Measurements from ENCODE around the gene GALNT1. TPM values are rescaled to one million over a fixed set of nuclear protein-coding genes. Genes with fewer than 3 reads are reported as not detected.
A peak's percentile ranks its signal among the peaks of the same experiment; 100 is the strongest.

GALNT1 gene
- total RNA-seq, 1 donor from 2014 or later = 77.4 TPM

GRCh38 chr18:35671966-35672603, 90.5 kb downstream of the GALNT1 start:
- Histone ChIP-seq H3K4me3 (ENCODE audit: low read depth, low read length) (no peak overlapping the region), H3K27me3 (ENCODE audit: control insufficient read depth, insufficient read depth, low read length) (no peaks in the 10 kb centered on the region), H3K36me3 (ENCODE audit: control insufficient read depth, insufficient read depth, low read length) (peaks cover under 1% of the 10 kb centered on the region)
- no peak for TF ChIP-seq CTCF (IDR thresholded peaks at IDR 0.05; ENCODE audit: insufficient read depth, low read length, severe bottlenecking)
- no peak for FAIRE-seq
- DNase-seq (ENCODE audit: low read depth) = peak; percentile 14

GRCh38 chr18:35672897-35673296, 91.4 kb downstream of the GALNT1 start:
- no peaks in the 10 kb centered on the region for H3K36me3 ChIP-seq (ENCODE audit: control insufficient read depth, insufficient read depth, low read length)
- DNase-seq (ENCODE audit: low read depth) = peak; percentile 87
- no peak for TF ChIP-seq CTCF (IDR thresholded peaks at IDR 0.05; ENCODE audit: insufficient read depth, low read length, severe bottlenecking)
- H3K4me3 ChIP-seq (ENCODE audit: low read depth, low read length) = no peak overlapping the region
- no peaks in the 10 kb centered on the region for H3K27me3 ChIP-seq (ENCODE audit: control insufficient read depth, insufficient read depth, low read length)
- no peak for FAIRE-seq

GRCh38 chr18:35673682-35674081, 92.1 kb downstream of the GALNT1 start:
- no peak for TF ChIP-seq CTCF (IDR thresholded peaks at IDR 0.05; ENCODE audit: insufficient read depth, low read length, severe bottlenecking)

GRCh38 chr18:35680139-35680551, 98.6 kb downstream of the GALNT1 start:
- FAIRE-seq (no peak), DNase-seq (ENCODE audit: low read depth) (no peak)
- no peak overlapping the region for H3K4me3 ChIP-seq (ENCODE audit: low read depth, low read length)
- no peak for TF ChIP-seq CTCF (IDR thresholded peaks at IDR 0.05; ENCODE audit: insufficient read depth, low read length, severe bottlenecking)
- H3K27me3 ChIP-seq (ENCODE audit: control insufficient read depth, insufficient read depth, low read length) = no peaks in the 10 kb centered on the region
- H3K36me3 ChIP-seq (ENCODE audit: control insufficient read depth, insufficient read depth, low read length) = peaks cover 2% of the 10 kb centered on the region

More at GRCh38 chr18:35673682-35674081, 92.1 kb downstream of the GALNT1 start:
- no peaks in the 10 kb centered on the region for H3K36me3 ChIP-seq (ENCODE audit: control insufficient read depth, insufficient read depth, low read length)
- DNase-seq (ENCODE audit: low read depth) (peak; percentile 65), FAIRE-seq (no peak)
- no peak overlapping the region for H3K4me3 ChIP-seq (ENCODE audit: low read depth, low read length)
- H3K27me3 ChIP-seq (ENCODE audit: control insufficient read depth, insufficient read depth, low read length) = no peaks in the 10 kb centered on the region

- FAIRE-seq = no peak
- TF ChIP-seq CTCF (IDR thresholded peaks at IDR 0.05; ENCODE audit: insufficient read depth, low read length, severe bottlenecking) = no peak
- no peak overlapping the region for H3K4me3 ChIP-seq (ENCODE audit: low read depth, low read length)
- peaks cover 2% of the 10 kb centered on the region for H3K36me3 ChIP-seq (ENCODE audit: control insufficient read depth, insufficient read depth, low read length)
- no peak for DNase-seq (ENCODE audit: low read depth)
- H3K27me3 ChIP-seq (ENCODE audit: control insufficient read depth, insufficient read depth, low read length) = no peaks in the 10 kb centered on the region
Observed at GRCh38 chr18:35682281-35682867, 100.8 kb downstream of the GALNT1 start.
